SU-DHL-6 (cell line): ENCODE results near the gene ZNF582.
A peak's percentile ranks its signal among the peaks of the same experiment; 100 is the strongest.

Source experiments
- H2AFZ ChIP-seq: fragments of 200-600 bp; sonication (generic); 2 replicates; pipeline ENCODE4 v1.6.1; 2014; ENCODE audit warnings: low read depth, mild to moderate bottlenecking, moderate library complexity, mixed read lengths, antibody characterized with exemption, low read length; ENCODE audit not compliant: severe bottlenecking
- H3F3A ChIP-seq: fragments of 200-600 bp; shearing (Covaris generic); 2 replicates; pipeline ENCODE4 v1.6.0; 2016; ENCODE audit warnings: antibody characterized with exemption, mild to moderate bottlenecking; ENCODE audit not compliant: insufficient read depth
- H3K27ac ChIP-seq: fragments of 200-600 bp; sonication (generic); 2 replicates; pipeline ENCODE4 v1.5.1; 2016; ENCODE audit warnings: low read depth, mild to moderate bottlenecking, low read length, moderate library complexity, mixed read lengths
- H3K27me3 ChIP-seq: fragments of 200-600 bp; sonication (generic), shearing (Covaris generic); 2 replicates; pipeline ENCODE4 v1.6.0; 2014; ENCODE audit warnings: mild to moderate bottlenecking, low read length
- H3K36me3 ChIP-seq: fragments of 200-600 bp; sonication (generic); 2 replicates; pipeline ENCODE4 v1.6.1; 2014; ENCODE audit warnings: mild to moderate bottlenecking, low read length, mixed read lengths
- H3K4me2 ChIP-seq: fragments of 300-600, 200-600 bp; shearing (Covaris generic), sonication (generic); 2 replicates; pipeline ENCODE4 v1.6.0; 2014; ENCODE audit warnings: low read length, low read depth, mild to moderate bottlenecking; ENCODE audit not compliant: poor library complexity, severe bottlenecking
- H3K4me3 ChIP-seq: fragments of 200-600 bp; sonication (generic); 2 replicates; pipeline ENCODE4 v1.5.1; 2014; ENCODE audit warnings: antibody characterized with exemption, low read length, mild to moderate bottlenecking, mixed read lengths; ENCODE audit not compliant: insufficient read depth, poor library complexity, severe bottlenecking
- H3K79me2 ChIP-seq: fragments of 200-600 bp; sonication (generic); 2 replicates; pipeline ENCODE4 v1.6.1; 2014; ENCODE audit warnings: mild to moderate bottlenecking, low read length, moderate library complexity; ENCODE audit not compliant: insufficient read depth
- H3K9ac ChIP-seq: fragments of 200-600 bp; sonication (generic); 2 replicates; pipeline ENCODE4 v1.7.0; 2014; ENCODE audit warnings: mild to moderate bottlenecking, low read length
- H3K9me2 ChIP-seq: fragments of 200-600 bp; sonication (generic); replicated peaks from 2 replicates; pipeline ENCODE4 v1.6.1; 2014; ENCODE audit warnings: low read length; ENCODE audit not compliant: insufficient read depth
- H3K9me3 ChIP-seq: fragments of 200-600 bp; sonication (generic); 2 replicates; pipeline ENCODE4 v1.6.1; 2014; ENCODE audit warnings: low read length, mixed read lengths; ENCODE audit not compliant: insufficient read depth
- H4K20me1 ChIP-seq: fragments of 200-600 bp; sonication (generic); 2 replicates; pipeline ENCODE4 v1.6.1; 2014; ENCODE audit warnings: low read depth, mild to moderate bottlenecking, antibody characterized with exemption, low read length, moderate library complexity, mixed read lengths
- EZH2phosphoT487 ChIP-seq: fragments of 200-600 bp; sonication (generic), shearing (Covaris generic); conservative IDR thresholded peaks from 2 replicates; pipeline ENCODE4 v1.6.1; 2018; ENCODE audit warnings: mild to moderate bottlenecking, antibody characterized with exemption, low read length, moderate library complexity, mixed read lengths
- TF ChIP-seq, protein P1 (sequence below): fragments of 200-600 bp; sonication (generic); IDR thresholded peaks from one replicate; pipeline ENCODE4 v1.5.1; 2017; ENCODE audit warnings: antibody characterized with exemption, mild to moderate bottlenecking, low read length, moderate library complexity; ENCODE audit not compliant: insufficient read depth, poor library complexity, severe bottlenecking

ZNF582 gene

DNA sequence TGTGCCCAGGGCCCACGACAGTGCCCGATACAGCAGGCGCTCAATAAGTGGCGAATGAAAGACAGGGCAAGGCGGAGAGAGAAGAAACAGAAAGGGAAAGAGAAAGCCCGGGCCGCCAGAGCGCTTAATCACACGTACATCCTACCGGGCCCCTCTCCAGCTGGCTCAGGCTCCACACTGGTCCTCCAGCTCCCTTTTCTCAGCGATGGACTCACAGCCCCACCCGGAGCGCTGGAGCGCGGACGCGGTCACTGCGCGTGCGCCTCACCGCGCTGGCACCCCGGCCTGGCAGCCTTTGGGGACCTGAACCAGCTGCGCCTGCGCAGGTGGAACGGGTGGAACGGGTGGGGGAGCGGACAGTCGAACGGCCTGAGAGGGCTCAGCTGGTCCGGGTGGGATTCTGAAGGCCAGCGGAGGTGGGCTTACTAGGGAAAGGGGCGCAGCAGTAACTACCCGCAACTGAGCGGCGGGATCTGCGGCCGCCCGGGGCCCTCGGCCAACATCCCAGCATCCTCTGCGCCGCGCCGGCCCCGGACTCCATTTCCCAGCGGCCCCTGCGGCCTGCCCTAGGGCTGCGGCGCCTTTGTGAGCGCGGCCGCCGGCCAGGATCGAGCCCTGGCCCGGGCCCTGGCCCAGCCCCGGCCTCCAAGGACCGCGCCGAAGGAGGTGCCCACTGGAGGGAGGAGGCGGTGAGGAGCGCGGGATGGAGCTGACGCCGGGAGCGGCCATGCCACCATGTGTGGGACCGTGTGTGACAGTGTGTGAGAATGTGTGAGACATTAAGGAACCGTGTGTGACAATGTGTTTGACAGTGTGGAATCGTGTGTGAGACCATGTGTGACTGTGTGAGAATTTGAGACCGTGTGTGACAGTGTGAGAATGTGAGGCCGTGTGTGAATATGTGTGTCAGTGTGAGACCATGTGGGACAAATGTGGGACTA is 10.7 kb upstream of the ZNF582 start, which contains the start of gene ZNF583:
Gene ZNF583, plus strand, starts transcription at position 569 of the 941 bp plus-strand sequence. CDS start 2,783 bp downstream, outside the sequence.
- no peaks in the 10 kb centered on the region for H3F3A ChIP-seq
- H3K9me2 ChIP-seq, result no peaks in the 10 kb centered on the region
- H3K9ac ChIP-seq, result peak within 1 kb of the TSS; percentile 80
- H3K9me3 ChIP-seq, result peaks cover 22% of the 10 kb centered on the region; the same call in 1 of the 2 replicates
- no peaks in the 10 kb centered on the region for H3K79me2 ChIP-seq
- H3K27me3 ChIP-seq, result no peaks in the 10 kb centered on the region
- peak within 1 kb of the TSS; percentile 61 for H3K27ac ChIP-seq
- no peaks in the 10 kb centered on the region for H4K20me1 ChIP-seq
- H2AFZ ChIP-seq, result peak within 1 kb of the TSS; percentile 100
- H3K36me3 ChIP-seq, result peaks cover 23% of the 10 kb centered on the region
- TF ChIP-seq EZH2phosphoT487, result no peak
- TF ChIP-seq, protein P1, sequence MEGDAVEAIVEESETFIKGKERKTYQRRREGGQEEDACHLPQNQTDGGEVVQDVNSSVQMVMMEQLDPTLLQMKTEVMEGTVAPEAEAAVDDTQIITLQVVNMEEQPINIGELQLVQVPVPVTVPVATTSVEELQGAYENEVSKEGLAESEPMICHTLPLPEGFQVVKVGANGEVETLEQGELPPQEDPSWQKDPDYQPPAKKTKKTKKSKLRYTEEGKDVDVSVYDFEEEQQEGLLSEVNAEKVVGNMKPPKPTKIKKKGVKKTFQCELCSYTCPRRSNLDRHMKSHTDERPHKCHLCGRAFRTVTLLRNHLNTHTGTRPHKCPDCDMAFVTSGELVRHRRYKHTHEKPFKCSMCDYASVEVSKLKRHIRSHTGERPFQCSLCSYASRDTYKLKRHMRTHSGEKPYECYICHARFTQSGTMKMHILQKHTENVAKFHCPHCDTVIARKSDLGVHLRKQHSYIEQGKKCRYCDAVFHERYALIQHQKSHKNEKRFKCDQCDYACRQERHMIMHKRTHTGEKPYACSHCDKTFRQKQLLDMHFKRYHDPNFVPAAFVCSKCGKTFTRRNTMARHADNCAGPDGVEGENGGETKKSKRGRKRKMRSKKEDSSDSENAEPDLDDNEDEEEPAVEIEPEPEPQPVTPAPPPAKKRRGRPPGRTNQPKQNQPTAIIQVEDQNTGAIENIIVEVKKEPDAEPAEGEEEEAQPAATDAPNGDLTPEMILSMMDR, result no peak
- H3K4me3 ChIP-seq, result peak within 1 kb of the TSS; percentile 71
- peak within 1 kb of the TSS; percentile 99 for H3K4me2 ChIP-seq

- peaks cover 22% of the 10 kb centered on the region; the same call in 1 of the 2 replicates for H3K9me3 ChIP-seq
- no peaks in the 10 kb centered on the region for H3F3A ChIP-seq
- H3K4me2 ChIP-seq, result peak overlapping the region; percentile 99
- peak overlapping the region; percentile 100 for H2AFZ ChIP-seq
- no peaks in the 10 kb centered on the region for H3K79me2 ChIP-seq
- peak overlapping the region; percentile 80 for H3K9ac ChIP-seq
- peak overlapping the region; percentile 61; the same call in 1 of the 2 replicates for H3K27ac ChIP-seq
- no peaks in the 10 kb centered on the region for H4K20me1 ChIP-seq
- H3K9me2 ChIP-seq, result no peaks in the 10 kb centered on the region
- TF ChIP-seq EZH2phosphoT487, result no peak
- TF ChIP-seq, protein P1, result no peak
- no peaks in the 10 kb centered on the region for H3K27me3 ChIP-seq
- H3K36me3 ChIP-seq, result peaks cover 15% of the 10 kb centered on the region
- H3K4me3 ChIP-seq, result peak overlapping the region; percentile 71
Observed at GRCh38 chr19:56403261-56403660, 9.9 kb upstream of the ZNF582 start.

GRCh38 chr19:56400485-56400884 is 7.2 kb upstream of the ZNF582 start:
- Histone ChIP-seq H4K20me1 (no peaks in the 10 kb centered on the region), H3K9me3 (peaks cover 22% of the 10 kb centered on the region; the same call in 1 of the 2 replicates), H3K79me2 (no peaks in the 10 kb centered on the region), H2AFZ (no peak overlapping the region), H3K4me2 (no peak overlapping the region), H3F3A (no peaks in the 10 kb centered on the region), H3K27ac (no peak overlapping the region), H3K27me3 (no peaks in the 10 kb centered on the region), H3K9ac (no peak overlapping the region), H3K9me2 (no peaks in the 10 kb centered on the region), H3K4me3 (no peak overlapping the region), H3K36me3 (no peaks in the 10 kb centered on the region)
- TF ChIP-seq, protein P1, result no peak
- no peak for TF ChIP-seq EZH2phosphoT487
